K562 (cell line): Measurements from ENCODE around the gene PLXNA2. TPM values are rescaled to one million over a fixed set of nuclear protein-coding genes. Genes with fewer than 3 reads are reported as not detected.

ENCODE experiments used
- ATAC-seq: fragments of 200-7000 bp; cut with Tn5 transposase; 3 replicates; pipeline ENCODE4 v1.9.1; 2020; ENCODE audit warnings: moderate library complexity
- BruUV-seq: library from RNA; stranded (reverse); fragments of 400-500 nt; replicated peaks from 2 replicates; lab custom pipeline; 2021; lab: Mats Ljungman, UMichigan
- CTCF ChIA-PET: fragments of 300-600 bp; formaldehyde crosslinking; extraction: SDS; loops from one replicate; lab custom pipeline; 2021; ENCODE audit warnings: low intra/inter-chr PET ratio; lab: Yijun Ruan, JAX
- POLR2A ChIA-PET: fragments of 300-600, 350-650 bp; sonication (Branson Sonifier 250); formaldehyde crosslinking; extraction: SDS; loops from one replicate; lab custom pipeline; 2021; ENCODE audit warnings: antibody characterized with exemption, inconsistent platforms; lab: Yijun Ruan, JAX
- DNase-seq, 4 experiments: peaks; one replicate each; pipeline versions ENCODE4 v3.0.0 to v3.0.0-alpha.2; 2011 to 2018; ENCODE audit warnings: low spot score in 3 of 4, mixed read lengths in 3 of 4; ENCODE audit errors: extremely low read depth in 1 of 4
- FAIRE-seq: peaks from 2 replicates; lab custom pipeline; 2011; peaks lifted over from hg19 to GRCh38; lab: Jason Lieb, UNC
- H2AFZ ChIP-seq: 2 replicates; pipeline ENCODE4 v1.6.0; 2011; ENCODE audit warnings: low read depth, low read length, control low read depth, inconsistent platforms
- H3K27ac ChIP-seq: fragments of 200-600 bp; 3 replicates; pipeline ENCODE4 v1.8.0; 2011; ENCODE audit warnings: low read depth, mild to moderate bottlenecking, control low read depth, inconsistent platforms, low read length, moderate library complexity, mixed read lengths; ENCODE audit errors: extremely low read depth
- H3K27me3 ChIP-seq, 2 experiments: fragments of 300-600 bp in 1 of 2; 2 replicates in 1 of 2; 3 replicates in 1 of 2; pipeline versions ENCODE4 v1.6.0 to v1.8.0; 2011; ENCODE audit warnings: inconsistent platforms in 2 of 2, low read length in 2 of 2, mild to moderate bottlenecking in 1 of 2, mixed read lengths in 1 of 2, moderate library complexity in 1 of 2; ENCODE audit not compliant: control insufficient read depth in 2 of 2, insufficient read depth in 2 of 2
- H3K36me3 ChIP-seq: fragments of 300-600 bp; 3 replicates; pipeline ENCODE4 v1.8.0; 2011; ENCODE audit warnings: mild to moderate bottlenecking, low read length, inconsistent platforms; ENCODE audit not compliant: control insufficient read depth, insufficient read depth
- H3K4me1 ChIP-seq, 2 experiments: fragments of 200-600 bp in 1 of 2; replicated peaks in 1 of 2; 2 replicates in 1 of 2; 3 replicates in 1 of 2; pipeline versions ENCODE4 v1.5.1 to v1.8.0; 2011; ENCODE audit warnings: inconsistent platforms in 2 of 2, low read length in 2 of 2, mild to moderate bottlenecking in 1 of 2, mixed read lengths in 1 of 2, moderate library complexity in 1 of 2; ENCODE audit not compliant: control insufficient read depth in 2 of 2, insufficient read depth in 2 of 2
- H3K4me2 ChIP-seq: 2 replicates; pipeline ENCODE4 v1.6.1; 2011; ENCODE audit warnings: low read length, control low read depth, inconsistent platforms, mixed read lengths; ENCODE audit not compliant: insufficient read depth
- H3K4me3 ChIP-seq: fragments of 200-600 bp; sonication (generic), shearing (Covaris generic); 2 replicates; pipeline ENCODE4 v1.5.1; 2016; ENCODE audit warnings: control low read depth, inconsistent platforms
- H3K79me2 ChIP-seq: fragments of 200-600 bp; 3 replicates; pipeline ENCODE4 v1.8.0; 2011; ENCODE audit warnings: low read length, inconsistent platforms; ENCODE audit not compliant: control insufficient read depth, insufficient read depth
- H3K9ac ChIP-seq, 2 experiments: 2 replicates each; pipeline versions ENCODE4 v1.6.0 to v1.6.1; 2011; ENCODE audit warnings: low read depth in 2 of 2, low read length in 2 of 2, control low read depth in 1 of 2, inconsistent platforms in 1 of 2, mild to moderate bottlenecking in 1 of 2, mixed read lengths in 1 of 2; ENCODE audit not compliant: insufficient read depth in 1 of 2
- H3K9me1 ChIP-seq: one replicate; pipeline ENCODE4 v1.6.0; 2011; ENCODE audit warnings: inconsistent platforms, mild to moderate bottlenecking, low read length, moderate library complexity; ENCODE audit not compliant: control insufficient read depth, insufficient read depth
- H3K9me3 ChIP-seq: replicated peaks from 2 replicates; pipeline ENCODE4 v1.5.1; 2011; ENCODE audit warnings: low read depth, low read length, inconsistent platforms; ENCODE audit not compliant: control insufficient read depth, insufficient read depth
- H4K20me1 ChIP-seq: replicated peaks from 2 replicates; pipeline ENCODE4 v1.6.1; 2011; ENCODE audit warnings: low read length, inconsistent platforms, mixed read lengths; ENCODE audit not compliant: control insufficient read depth, insufficient read depth
- ELF4 ChIP-seq: fragments of 450-650 bp; formaldehyde crosslinking; IDR thresholded peaks from 2 replicates; pipeline ENCODE4 v1.4.0; 2022; ENCODE audit warnings: missing genetic modification characterization
- GATAD2B ChIP-seq: fragments of 450-650 bp; IDR thresholded peaks from 2 replicates; pipeline ENCODE4 v1.6.1; 2017; ENCODE audit warnings: mild to moderate bottlenecking, borderline replicate concordance
- MBD2 ChIP-seq: sonication (generic); IDR thresholded peaks from 2 replicates; pipeline ENCODE4 v1.6.1; 2016; ENCODE audit warnings: low read depth, borderline replicate concordance
- PCBP2 ChIP-seq: fragments of 200-400 bp; formaldehyde crosslinking; IDR thresholded peaks from 2 replicates; pipeline ENCODE4 v1.6.1; 2018; ENCODE audit warnings: low read length, low read depth, mild to moderate bottlenecking, moderate library complexity; ENCODE audit not compliant: poor library complexity, severe bottlenecking
- RBFOX2 ChIP-seq: fragments of 200-400 bp; formaldehyde crosslinking; IDR thresholded peaks from 2 replicates; pipeline ENCODE4 v1.6.1; 2017; ENCODE audit warnings: low read depth, mild to moderate bottlenecking, low read length, moderate library complexity
- UBTF ChIP-seq, 2 experiments: IDR thresholded peaks; 2 replicates each; pipeline ENCODE4 v1.6.1; 2012; ENCODE audit warnings: improper control_type of control experiment in 2 of 2, low read depth in 2 of 2, low read length in 2 of 2, borderline replicate concordance in 1 of 2
- ZKSCAN8 ChIP-seq: fragments of 200-800 bp; sonication (Bioruptor generic); IDR thresholded peaks from 2 replicates; pipeline ENCODE4 v1.6.1; 2016; ENCODE audit warnings: missing genetic modification characterization, missing compliant biosample characterization
- WGBS: fragments of 100-300 bp; shearing (Covaris generic); methylation state at CpG from one replicate; pipeline ENCODE4 v1.1.6; 2016; ENCODE audit warnings: low coverage, mixed read lengths; ENCODE audit not compliant: insufficient coverage; ENCODE audit errors: missing lambda C conversion rate; 5-methylcytosine and 5-hydroxymethylcytosine counted together
- in situ Hi-C: fragments of 300-500 bp; cut with MboI; formaldehyde crosslinking; loops from 4 replicates; pipeline ENCODE4 v1.15.0; 2018; ENCODE audit warnings: inconsistent platforms, mixed read lengths
- intact Hi-C: fragments of 100-400 bp; cut with micrococcal nuclease; formaldehyde crosslinking; loops from 2 replicates; pipeline ENCODE4 v1.14.2; 2022
- polyA plus RNA-seq, 8 experiments: library from polyadenylated mRNA; depleted of rRNA in 4 of 8; stranded (reverse) in 5 of 8; unstranded in 3 of 8; fragments of >200 nt; fragmentation: Nextera tagmentation in 2 of 8; fragmentation: Illumina TruSeq in 1 of 8; extraction: Ambion mirVana in 2 of 8; extraction: Trizol in 1 of 8; gene quantifications; 2 replicates each; pipeline versions ENCODE4 v1.2.1 to v1.2.3, GENCODE V29; 2011 to 2014; ENCODE audit warnings: inconsistent platforms in 1 of 8, missing spikeins in 1 of 8
- total RNA-seq, 7 experiments: library from RNA; depleted of rRNA in 6 of 7; stranded (reverse); fragments of >200 nt in 6 of 7; fragmentation: Illumina TruSeq in 2 of 7; extraction: Trizol in 2 of 7; gene quantifications; 2 replicates each; pipeline versions ENCODE4 v1.2.1 to v1.2.3, GENCODE V29; 2011 to 2021; ENCODE audit warnings: low replicate concordance in 1 of 7
- TF ChIP-seq, protein P1 (sequence below): sonication (generic); formaldehyde crosslinking; IDR thresholded peaks from 2 replicates; pipeline ENCODE4 v1.8.0; 2022; ENCODE audit warnings: missing genetic modification reagents, mild to moderate bottlenecking, moderate library complexity, borderline replicate concordance

PLXNA2 gene
- total and polyA plus RNA-seq, 9 of the 15 experiments (the other 6 are each of a cell fraction or from before 2014, with no cell fraction given) = 0.01 to 1.3 (median 0.32) TPM

GRCh38 chr1:208258277-208258676 lies 14.1 kb upstream of the PLXNA2 start:
- H3K27me3 ChIP-seq = peaks cover 7 to 19% of the 10 kb centered on the region in 2 experiments; a peak in 2 of 5 replicates
- no peaks in the 10 kb centered on the region for H3K4me1 ChIP-seq
- WGBS = 1% methylated on average over 3 of the region's 3 CpGs
- FAIRE-seq = no peak
- no peak overlapping the region for H2AFZ ChIP-seq
- no peaks in the 10 kb centered on the region for H3K9me1 ChIP-seq
- ATAC-seq = no peak
- no peaks in the 10 kb centered on the region for H3K36me3 ChIP-seq
- no peaks in the 10 kb centered on the region for H3K9me3 ChIP-seq
- H4K20me1 ChIP-seq = no peaks in the 10 kb centered on the region
- no peak overlapping the region for H3K9ac ChIP-seq
- BruUV-seq = no TSS peak
- POLR2A ChIA-PET = interaction anchor here (0.9 to 2.0 kb wide), 2 partner anchors 9 to 94 kb away, joined by 4 to 8 read pairs; no protein-coding TSS in a partner anchor
- no peak overlapping the region for H3K4me2 ChIP-seq
- H3K4me3 ChIP-seq = no peak overlapping the region
- intact Hi-C loops = loop anchor here (10.0 kb wide), 1 partner anchor 197 kb away; no protein-coding TSS in a partner anchor
- CTCF ChIA-PET = no interaction called here
- H3K79me2 ChIP-seq = no peaks in the 10 kb centered on the region
- in situ Hi-C loops = no loop called here
- DNase-seq = no peak
- no peak overlapping the region for H3K27ac ChIP-seq
- TF ChIP-seq, protein P1, sequence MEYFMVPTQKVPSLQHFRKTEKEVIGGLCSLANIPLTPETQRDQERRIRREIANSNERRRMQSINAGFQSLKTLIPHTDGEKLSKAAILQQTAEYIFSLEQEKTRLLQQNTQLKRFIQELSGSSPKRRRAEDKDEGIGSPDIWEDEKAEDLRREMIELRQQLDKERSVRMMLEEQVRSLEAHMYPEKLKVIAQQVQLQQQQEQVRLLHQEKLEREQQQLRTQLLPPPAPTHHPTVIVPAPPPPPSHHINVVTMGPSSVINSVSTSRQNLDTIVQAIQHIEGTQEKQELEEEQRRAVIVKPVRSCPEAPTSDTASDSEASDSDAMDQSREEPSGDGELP (CRISPR knock-in tag) = no peak
- TF ChIP-seq PCBP2 (no peak), GATAD2B (no peak), MBD2 (no peak), RBFOX2 (no peak), ZKSCAN8 (CRISPR knock-in tag) (no peak), ELF4 (CRISPR knock-in tag) (no peak), UBTF (IDR thresholded peaks at IDR 0.05; ENCODE audit: borderline replicate concordance in 1 of 2, low read depth in 2 of 2, low read length in 2 of 2) (no peak)
- TF ChIP-seq, all 486 proteins: peak for 0
